HCT116 (cell line): ENCODE data around the gene VPS45. TPM values are rescaled to one million over a fixed set of nuclear protein-coding genes. Genes with fewer than 3 reads are reported as not detected.

Source experiments
- ATAC-seq: fragments of 200-7000 bp; cut with Tn5 transposase; 2 replicates; pipeline ENCODE4 v1.9.1; 2020; ENCODE audit warnings: mild to moderate bottlenecking, moderate library complexity
- BruUV-seq: library from RNA; stranded (reverse); fragments of 400-500 nt; replicated peaks from 2 replicates; lab custom pipeline; 2021; lab: Mats Ljungman, UMichigan
- CTCF ChIA-PET: fragments of 300-600 bp; sonication (Branson Sonifier 250); formaldehyde crosslinking; loops from one replicate; lab custom pipeline; 2021; ENCODE audit warnings: antibody characterized with exemption; lab: Charles Lee
- POLR2A ChIA-PET: fragments of 300-600, 350-600 bp; sonication (Branson Sonifier 250); formaldehyde crosslinking; loops from one replicate; lab custom pipeline; 2021; ENCODE audit warnings: antibody characterized with exemption; lab: Charles Lee
- RAD21 ChIA-PET, 2 experiments: fragments of 300-600 bp; sonication (Branson Sonifier 250); formaldehyde crosslinking; loops; one replicate each; lab custom pipeline; 2023; ENCODE audit warnings: low total read pairs in 2 of 2; ENCODE audit not compliant: uncharacterized antibody in 2 of 2, unreplicated experiment in 2 of 2, low non-redundant PET in 1 of 2; lab: Charles Lee
- DNase-seq: peaks from one replicate; pipeline ENCODE4 v3.0.0-alpha.2; 2010; ENCODE audit warnings: low read depth, low spot score
- H2AFZ ChIP-seq: fragments of 200-600 bp; shearing (Covaris generic), sonication (generic); 2 replicates; pipeline ENCODE4 v1.6.1; 2017; ENCODE audit warnings: low read depth, mixed run types, mixed read lengths, antibody characterized with exemption, low read length; ENCODE audit not compliant: poor library complexity, severe bottlenecking
- H3K27ac ChIP-seq: 2 replicates; pipeline ENCODE4 v1.5.1; 2012; ENCODE audit warnings: low read depth, low read length
- H3K27me3 ChIP-seq: fragments of 200-600 bp; sonication (generic); 2 replicates; pipeline ENCODE4 v1.6.1; 2016; ENCODE audit warnings: mixed run types, low read length, mixed read lengths; ENCODE audit not compliant: insufficient read depth
- H3K36me3 ChIP-seq, 2 experiments: fragments of 200-500 bp in 1 of 2; fragments of 200-600 bp in 1 of 2; sonication (Bioruptor generic) in 1 of 2; sonication (generic) in 1 of 2; 2 replicates each; pipeline versions ENCODE4 v1.5.1 to v1.6.1; 2014 to 2016; ENCODE audit warnings: low read length in 2 of 2, inconsistent platforms in 1 of 2, mixed read lengths in 1 of 2, mixed run types in 1 of 2; ENCODE audit not compliant: insufficient read depth in 2 of 2, control insufficient read depth in 1 of 2
- H3K4me1 ChIP-seq, 2 experiments: fragments of 200-600 bp in 1 of 2; sonication (generic) in 1 of 2; 2 replicates each; pipeline versions ENCODE4 v1.5.1 to v1.6.1; 2012 to 2017; ENCODE audit warnings: low read length in 2 of 2, inconsistent platforms in 1 of 2, mild to moderate bottlenecking in 1 of 2, mixed read lengths in 1 of 2, mixed run types in 1 of 2, moderate library complexity in 1 of 2; ENCODE audit not compliant: insufficient read depth in 2 of 2, control insufficient read depth in 1 of 2
- H3K4me2 ChIP-seq: fragments of 200-600 bp; sonication (generic); 2 replicates; pipeline ENCODE4 v1.6.1; 2017; ENCODE audit warnings: mixed run types, low read length, mixed read lengths
- H3K4me3 ChIP-seq, 2 experiments: fragments of 200-600 bp in 1 of 2; sonication (generic) in 1 of 2; replicated peaks in 1 of 2; 2 replicates each; pipeline ENCODE4 v1.5.1; 2011 to 2016; ENCODE audit warnings: low read length in 2 of 2, control low read depth in 1 of 2, low read depth in 1 of 2, mild to moderate bottlenecking in 1 of 2, mixed read lengths in 1 of 2, mixed run types in 1 of 2
- H3K79me2 ChIP-seq: fragments of 200-600 bp; sonication (generic); 2 replicates; pipeline ENCODE4 v1.6.1; 2017; ENCODE audit warnings: mild to moderate bottlenecking, mixed run types, low read length, moderate library complexity, mixed read lengths; ENCODE audit not compliant: insufficient read depth
- H3K9ac ChIP-seq: fragments of 200-600 bp; sonication (generic); 2 replicates; pipeline ENCODE4 v1.6.1; 2016; ENCODE audit warnings: low read length, mixed read lengths
- H3K9me2 ChIP-seq: fragments of 200-600 bp; sonication (generic), shearing (Covaris generic); 2 replicates; pipeline ENCODE4 v1.6.1; 2017; ENCODE audit warnings: mixed run types, mild to moderate bottlenecking, moderate library complexity; ENCODE audit not compliant: insufficient read depth
- H3K9me3 ChIP-seq, 2 experiments: fragments of 200-500 bp in 1 of 2; fragments of 200-600 bp in 1 of 2; sonication (Bioruptor generic) in 1 of 2; sonication (generic) in 1 of 2; 2 replicates each; pipeline ENCODE4 v1.6.1; 2014 to 2017; ENCODE audit warnings: low read length in 2 of 2, mixed read lengths in 2 of 2, inconsistent platforms in 1 of 2, low read depth in 1 of 2, mild to moderate bottlenecking in 1 of 2, mixed run types in 1 of 2, moderate library complexity in 1 of 2; ENCODE audit not compliant: control insufficient read depth in 1 of 2, insufficient read depth in 1 of 2
- H4K20me1 ChIP-seq: fragments of 200-600 bp; sonication (generic), shearing (Covaris generic); 2 replicates; pipeline ENCODE4 v1.6.1; 2017; ENCODE audit warnings: mixed run types, mild to moderate bottlenecking, moderate library complexity; ENCODE audit not compliant: insufficient read depth
- CBX3 ChIP-seq: IDR thresholded peaks from 2 replicates; pipeline ENCODE4 v1.6.1; 2012; ENCODE audit warnings: low read depth
- CEBPB ChIP-seq: IDR thresholded peaks from 2 replicates; pipeline ENCODE4 v1.6.1; 2012; ENCODE audit warnings: low read depth
- EGR1 ChIP-seq: IDR thresholded peaks from 2 replicates; pipeline ENCODE4 v1.6.1; 2012; ENCODE audit warnings: low read depth
- EZH2 ChIP-seq: fragments of 200-600 bp; sonication (generic); IDR thresholded peaks from 2 replicates; pipeline ENCODE4 v1.6.1; 2017; ENCODE audit warnings: antibody characterized with exemption, mixed run types
- POLR2AphosphoS5 ChIP-seq: IDR thresholded peaks from 2 replicates; pipeline ENCODE4 v1.6.1; 2011; ENCODE audit warnings: mild to moderate bottlenecking, low read depth, low read length, moderate library complexity
- SP1 ChIP-seq: IDR thresholded peaks from 2 replicates; pipeline ENCODE4 v1.6.1; 2012; ENCODE audit warnings: low read depth
- SRF ChIP-seq: IDR thresholded peaks from 2 replicates; pipeline ENCODE4 v1.6.1; 2012; ENCODE audit warnings: low read depth
- YY1 ChIP-seq: IDR thresholded peaks from 2 replicates; pipeline ENCODE4 v1.6.1; 2011; ENCODE audit warnings: low read length, low read depth, moderate library complexity, mild to moderate bottlenecking; ENCODE audit not compliant: insufficient replicate concordance; ENCODE audit errors: extremely low read depth
- intact Hi-C: fragments of 100-400 bp; cut with micrococcal nuclease; formaldehyde crosslinking; loops from 2 replicates; pipeline ENCODE4 v1.10.0; 2022
- total RNA-seq: library from RNA; stranded (reverse); gene quantifications from one replicate; pipeline ENCODE4 v1.2.1, GENCODE V29; 2021; ENCODE audit not compliant: unreplicated experiment
- TF ChIP-seq, protein P1 (sequence below): IDR thresholded peaks from 2 replicates; pipeline ENCODE4 v1.6.1; 2011; ENCODE audit warnings: mild to moderate bottlenecking, low read length, moderate library complexity; ENCODE audit not compliant: insufficient replicate concordance; ENCODE audit errors: extremely low read depth
- TF ChIP-seq, protein P2 (sequence below): IDR thresholded peaks from 2 replicates; pipeline ENCODE4 v1.6.1; 2012; ENCODE audit warnings: low read depth
- TF ChIP-seq, protein P3 (sequence below): IDR thresholded peaks from 2 replicates; pipeline ENCODE4 v1.6.1; 2012

Gene VPS45
- total RNA-seq, 1 experiment from 2014 or later: 28.1 TPM

DNA sequence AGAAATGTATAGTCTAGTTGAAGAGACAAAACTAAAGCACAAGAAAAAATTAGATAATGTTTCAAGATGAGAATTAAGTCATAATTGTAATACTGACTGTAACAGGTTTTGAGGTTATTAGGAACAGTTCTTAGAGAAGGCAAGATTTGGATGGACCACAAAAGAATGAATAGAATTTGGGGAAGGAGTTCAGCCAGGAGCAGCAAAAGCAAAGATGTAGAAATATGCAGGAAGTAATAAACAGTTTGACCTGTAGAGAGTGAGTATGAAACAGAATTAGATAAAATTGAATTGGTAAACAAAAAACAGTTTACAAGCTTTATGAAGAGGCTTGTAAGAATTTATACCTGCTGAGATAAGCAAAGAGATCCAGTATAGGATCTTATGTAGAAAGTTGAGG lies 16.3 kb downstream of the VPS45 start:
- no TSS peak for BruUV-seq
- POLR2A ChIA-PET: no interaction called here

More for the DNA sequence above, 16.3 kb downstream of the VPS45 start:
- Histone ChIP-seq H2AFZ (no peak overlapping the region), H3K9me2 (no peaks in the 10 kb centered on the region), H3K4me1 (no peaks in the 10 kb centered on the region), H3K9ac (no peak overlapping the region), H3K79me2 (no peaks in the 10 kb centered on the region), H3K36me3 (peaks cover 11 to 13% of the 10 kb centered on the region in 2 experiments; a peak in 3 of 4 replicates), H3K27ac (no peak overlapping the region), H3K9me3 (no peaks in the 10 kb centered on the region), H3K4me2 (no peak overlapping the region), H3K27me3 (no peaks in the 10 kb centered on the region), H3K4me3 (no peak overlapping the region), H4K20me1 (no peaks in the 10 kb centered on the region)
- CTCF ChIA-PET: no interaction called here
- TF ChIP-seq, protein P1, sequence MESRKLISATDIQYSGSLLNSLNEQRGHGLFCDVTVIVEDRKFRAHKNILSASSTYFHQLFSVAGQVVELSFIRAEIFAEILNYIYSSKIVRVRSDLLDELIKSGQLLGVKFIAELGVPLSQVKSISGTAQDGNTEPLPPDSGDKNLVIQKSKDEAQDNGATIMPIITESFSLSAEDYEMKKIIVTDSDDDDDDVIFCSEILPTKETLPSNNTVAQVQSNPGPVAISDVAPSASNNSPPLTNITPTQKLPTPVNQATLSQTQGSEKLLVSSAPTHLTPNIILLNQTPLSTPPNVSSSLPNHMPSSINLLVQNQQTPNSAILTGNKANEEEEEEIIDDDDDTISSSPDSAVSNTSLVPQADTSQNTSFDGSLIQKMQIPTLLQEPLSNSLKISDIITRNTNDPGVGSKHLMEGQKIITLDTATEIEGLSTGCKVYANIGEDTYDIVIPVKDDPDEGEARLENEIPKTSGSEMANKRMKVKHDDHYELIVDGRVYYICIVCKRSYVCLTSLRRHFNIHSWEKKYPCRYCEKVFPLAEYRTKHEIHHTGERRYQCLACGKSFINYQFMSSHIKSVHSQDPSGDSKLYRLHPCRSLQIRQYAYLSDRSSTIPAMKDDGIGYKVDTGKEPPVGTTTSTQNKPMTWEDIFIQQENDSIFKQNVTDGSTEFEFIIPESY: no peak
- TF ChIP-seq CEBPB: no peak
- no peak for TF ChIP-seq EGR1
- TF ChIP-seq YY1: no peak
- TF ChIP-seq POLR2AphosphoS5: no peak
- TF ChIP-seq EZH2: no peak
- TF ChIP-seq, protein P2, sequence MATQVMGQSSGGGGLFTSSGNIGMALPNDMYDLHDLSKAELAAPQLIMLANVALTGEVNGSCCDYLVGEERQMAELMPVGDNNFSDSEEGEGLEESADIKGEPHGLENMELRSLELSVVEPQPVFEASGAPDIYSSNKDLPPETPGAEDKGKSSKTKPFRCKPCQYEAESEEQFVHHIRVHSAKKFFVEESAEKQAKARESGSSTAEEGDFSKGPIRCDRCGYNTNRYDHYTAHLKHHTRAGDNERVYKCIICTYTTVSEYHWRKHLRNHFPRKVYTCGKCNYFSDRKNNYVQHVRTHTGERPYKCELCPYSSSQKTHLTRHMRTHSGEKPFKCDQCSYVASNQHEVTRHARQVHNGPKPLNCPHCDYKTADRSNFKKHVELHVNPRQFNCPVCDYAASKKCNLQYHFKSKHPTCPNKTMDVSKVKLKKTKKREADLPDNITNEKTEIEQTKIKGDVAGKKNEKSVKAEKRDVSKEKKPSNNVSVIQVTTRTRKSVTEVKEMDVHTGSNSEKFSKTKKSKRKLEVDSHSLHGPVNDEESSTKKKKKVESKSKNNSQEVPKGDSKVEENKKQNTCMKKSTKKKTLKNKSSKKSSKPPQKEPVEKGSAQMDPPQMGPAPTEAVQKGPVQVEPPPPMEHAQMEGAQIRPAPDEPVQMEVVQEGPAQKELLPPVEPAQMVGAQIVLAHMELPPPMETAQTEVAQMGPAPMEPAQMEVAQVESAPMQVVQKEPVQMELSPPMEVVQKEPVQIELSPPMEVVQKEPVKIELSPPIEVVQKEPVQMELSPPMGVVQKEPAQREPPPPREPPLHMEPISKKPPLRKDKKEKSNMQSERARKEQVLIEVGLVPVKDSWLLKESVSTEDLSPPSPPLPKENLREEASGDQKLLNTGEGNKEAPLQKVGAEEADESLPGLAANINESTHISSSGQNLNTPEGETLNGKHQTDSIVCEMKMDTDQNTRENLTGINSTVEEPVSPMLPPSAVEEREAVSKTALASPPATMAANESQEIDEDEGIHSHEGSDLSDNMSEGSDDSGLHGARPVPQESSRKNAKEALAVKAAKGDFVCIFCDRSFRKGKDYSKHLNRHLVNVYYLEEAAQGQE: no peak
- TF ChIP-seq CBX3: no peak
- TF ChIP-seq SP1: no peak
- TF ChIP-seq SRF: no peak
- TF ChIP-seq, protein P3, sequence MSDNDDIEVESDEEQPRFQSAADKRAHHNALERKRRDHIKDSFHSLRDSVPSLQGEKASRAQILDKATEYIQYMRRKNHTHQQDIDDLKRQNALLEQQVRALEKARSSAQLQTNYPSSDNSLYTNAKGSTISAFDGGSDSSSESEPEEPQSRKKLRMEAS: no peak
- intact Hi-C loops: no loop called here
- RAD21 ChIA-PET: no interaction called here
- DNase-seq: no peak
- no peak for ATAC-seq
